HG02610 (cell line): ENCODE results near the gene OR6N2.

Experiments
- ATAC-seq: cut with Tn5 transposase; IDR thresholded peaks from one replicate; pipeline ENCODE4 v1.9.1; 2021; ENCODE audit warnings: mild to moderate bottlenecking, moderate library complexity; ENCODE audit not compliant: unreplicated experiment

OR6N2 gene

DNA sequence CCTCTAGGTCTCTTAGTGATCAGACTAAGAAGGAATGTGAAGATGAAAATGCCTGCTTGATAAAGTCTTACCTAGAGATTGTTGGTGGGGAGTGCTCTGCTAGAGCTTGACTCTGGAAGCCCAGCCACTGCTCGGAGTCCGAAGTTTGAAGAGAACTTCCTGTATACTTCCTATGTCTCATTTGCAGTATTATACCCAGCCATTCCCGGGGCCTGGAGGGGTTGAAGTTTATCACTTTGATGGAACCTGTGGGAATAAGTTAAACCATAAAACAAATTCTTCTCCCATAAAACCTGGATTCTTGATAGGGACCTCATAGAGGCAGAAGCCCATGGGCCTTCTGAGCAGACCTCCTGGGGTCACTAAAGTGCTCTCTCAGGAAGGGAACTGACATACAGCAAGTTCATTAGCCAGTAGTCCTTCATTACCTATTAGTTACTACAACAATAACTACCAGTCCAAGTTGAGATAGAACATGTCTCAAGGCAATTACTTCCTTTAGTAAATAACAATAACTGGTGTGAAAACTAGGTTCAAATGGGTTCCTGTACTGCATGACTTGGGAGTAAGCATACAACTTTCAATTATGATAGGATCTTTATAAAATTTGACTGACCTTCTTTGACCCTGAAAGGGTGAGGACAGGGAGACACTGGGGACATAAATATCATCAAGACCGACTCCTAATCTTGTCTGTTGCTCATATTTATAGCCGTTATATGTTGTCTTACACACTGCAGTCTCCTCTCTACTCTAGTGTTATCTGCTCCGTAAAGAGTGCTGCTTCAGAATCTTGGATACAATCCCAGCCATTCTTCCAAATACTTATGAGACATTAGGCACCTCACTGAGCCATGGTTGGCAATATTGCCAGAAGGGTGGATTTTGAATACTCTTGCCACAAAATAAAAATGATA is 8.8 kb downstream of the OR6N2 start, which contains the start of gene OR6N1:
TSS of gene OR6N1 (minus strand) at position 246 of the 917 bp plus-strand sequence. CDS start 5,513 bp downstream, outside the sequence.
- ATAC-seq = no peak

DNA sequence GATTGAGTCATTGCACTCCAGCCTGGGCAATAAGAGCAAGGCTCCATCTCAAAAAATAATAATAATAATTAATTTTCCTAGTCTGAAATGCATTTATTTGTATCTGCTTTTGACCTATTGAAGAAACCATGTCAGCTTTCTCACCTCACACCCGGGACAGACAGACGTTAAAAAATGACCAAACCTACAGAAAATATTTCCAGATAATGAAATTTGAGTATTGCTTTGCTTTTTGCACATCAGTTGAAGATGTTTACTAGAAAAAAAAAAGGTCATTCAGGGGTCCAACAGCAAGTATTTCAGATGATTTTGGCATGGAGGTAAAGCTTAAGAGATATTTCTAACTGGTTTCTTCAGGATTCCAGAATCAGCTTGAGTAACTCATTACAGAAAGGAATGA is 26.6 kb downstream of the OR6N2 start, which contains the start of gene OR6K6:
TSS of gene OR6K6 (plus strand) at position 301 of the 400 bp plus-strand sequence. CDS start 168 bp downstream, outside the sequence.
- no peak for ATAC-seq

DNA sequence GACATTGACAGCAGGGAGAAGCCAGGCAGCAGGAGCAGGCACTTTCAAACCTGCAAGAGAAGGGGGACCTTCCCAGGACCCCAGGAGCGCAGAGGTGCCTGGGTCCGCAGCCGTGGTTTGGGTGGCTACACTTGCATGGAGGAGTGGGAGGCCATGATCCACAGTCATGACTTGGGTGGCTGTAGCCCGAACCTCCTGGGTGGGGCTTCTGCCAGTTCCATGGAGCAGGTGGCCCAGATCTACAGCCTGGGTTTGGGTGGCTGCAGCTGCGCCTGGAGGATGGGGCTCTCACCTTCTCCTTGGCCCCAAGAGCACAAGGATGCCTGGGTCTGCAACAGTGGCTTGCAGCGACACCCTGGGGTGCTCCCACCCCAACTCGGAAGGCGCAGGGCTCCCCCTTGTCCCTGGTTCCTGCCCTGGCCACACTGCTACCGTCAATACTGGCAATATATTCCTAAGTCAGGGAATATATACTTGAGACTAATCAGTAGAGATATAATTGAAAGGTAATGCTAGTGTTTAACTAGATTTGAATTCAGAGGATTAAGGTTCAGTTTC is 28.8 kb downstream of the OR6N2 start:
- no peak for ATAC-seq

DNA sequence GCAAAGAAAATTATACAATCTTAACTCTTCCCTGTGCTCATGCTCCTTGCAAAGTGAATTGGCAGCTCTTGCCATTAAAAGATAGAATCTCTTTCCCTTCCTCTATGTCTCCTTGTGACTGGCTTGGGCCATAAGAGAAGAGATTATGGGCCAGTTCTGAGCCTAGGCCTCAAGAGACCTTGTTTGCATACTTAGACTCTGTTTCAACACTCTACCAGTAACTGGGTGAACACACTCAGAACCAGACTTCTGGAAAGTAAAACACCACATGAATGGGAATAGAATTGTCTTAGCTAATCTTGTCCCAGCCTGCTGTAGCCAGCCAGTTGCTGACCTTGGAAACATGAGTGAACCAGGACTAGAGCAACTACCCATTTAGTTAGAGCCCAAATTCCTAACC is 45.2 kb downstream of the OR6N2 start:
- ATAC-seq = no peak

DNA sequence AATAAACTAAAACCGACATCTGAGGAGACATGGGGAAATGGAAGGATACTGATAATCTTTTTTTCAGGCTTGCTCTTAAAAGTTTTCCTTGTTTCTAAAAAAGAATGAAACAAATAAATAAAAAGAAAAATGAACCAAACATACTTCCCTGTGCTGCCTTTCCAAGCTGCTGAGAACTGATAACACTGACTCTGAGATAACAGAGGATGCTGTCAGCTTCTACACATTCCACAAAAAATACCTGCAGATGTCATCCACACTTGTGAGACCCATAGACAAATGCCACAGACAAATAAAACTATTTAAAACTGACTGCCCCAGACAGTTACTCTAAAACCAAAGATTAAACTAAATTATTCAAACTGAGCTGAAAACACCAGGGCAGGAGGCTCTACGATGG is 48.5 kb downstream of the OR6N2 start:
- no peak for ATAC-seq

DNA sequence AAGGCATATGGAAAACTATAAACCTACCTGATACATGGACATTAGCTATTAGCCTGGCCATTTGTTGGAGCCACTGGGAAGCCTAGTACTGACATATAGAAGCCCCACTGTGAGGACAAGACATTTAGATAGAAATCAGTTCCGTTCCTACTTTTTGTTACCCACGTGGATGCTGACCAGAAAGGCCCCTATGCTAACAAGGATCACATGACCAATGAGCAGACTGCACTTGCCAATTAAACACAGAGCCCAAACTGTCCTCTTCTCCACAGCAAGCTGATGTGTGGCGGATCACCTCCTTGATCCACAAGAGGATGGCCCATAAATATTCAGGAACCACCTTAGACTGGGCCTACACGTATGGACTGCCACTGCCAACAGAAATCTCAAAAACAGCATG is 49.3 kb downstream of the OR6N2 start:
- no peak for ATAC-seq

DNA sequence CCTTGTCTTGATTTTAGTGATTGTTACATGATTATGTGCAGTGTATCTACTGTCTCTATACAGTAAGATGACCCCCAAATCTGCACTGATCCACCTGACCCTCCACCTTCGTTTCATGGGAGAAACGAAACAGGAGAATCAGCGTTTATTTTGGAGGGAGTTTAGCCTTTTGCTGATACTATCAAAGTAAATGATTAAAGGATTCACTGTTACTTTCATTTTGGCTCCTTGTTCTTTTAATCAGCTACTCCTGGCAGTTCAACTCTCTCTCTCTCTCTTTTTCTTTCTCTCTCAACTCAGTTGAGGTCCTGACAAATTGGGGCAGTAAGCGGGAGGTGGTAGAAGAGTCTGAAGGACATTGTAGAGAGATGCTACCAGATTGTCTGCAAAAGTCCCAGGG is 50.6 kb downstream of the OR6N2 start:
- ATAC-seq = no peak

DNA sequence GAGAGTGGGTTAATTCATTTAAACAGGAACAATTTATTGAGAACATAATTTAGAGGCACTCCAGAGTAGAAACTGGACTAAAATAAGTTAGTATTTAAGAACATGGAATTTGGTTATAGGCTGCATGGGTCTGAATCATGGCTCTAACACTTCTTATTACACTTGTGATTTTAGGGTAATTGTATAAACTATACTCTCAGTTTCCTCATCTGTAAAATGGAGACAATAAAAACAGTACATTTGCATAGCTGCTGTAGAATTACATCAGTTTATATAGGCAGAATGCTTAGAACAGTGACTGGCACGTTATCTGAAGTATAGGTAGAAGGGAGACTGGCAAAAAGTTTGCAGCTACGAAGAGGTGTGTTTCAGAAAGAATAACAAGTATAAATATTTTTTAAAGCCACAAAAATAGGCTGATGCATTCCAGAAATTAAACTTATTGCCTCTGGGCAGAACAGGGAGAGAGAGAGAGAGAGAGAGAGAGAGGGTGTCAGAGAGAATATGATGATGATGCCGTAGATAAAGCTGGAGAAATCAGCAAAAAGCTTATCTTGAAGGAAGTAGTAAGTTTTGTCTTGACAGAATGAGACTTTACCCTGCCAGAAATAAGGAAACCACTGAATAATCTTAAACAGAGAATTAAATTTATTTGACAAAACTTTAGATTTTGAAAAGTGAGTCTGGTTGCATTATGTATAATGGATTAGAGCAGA is 52.3 kb downstream of the OR6N2 start:
- no peak for ATAC-seq

DNA sequence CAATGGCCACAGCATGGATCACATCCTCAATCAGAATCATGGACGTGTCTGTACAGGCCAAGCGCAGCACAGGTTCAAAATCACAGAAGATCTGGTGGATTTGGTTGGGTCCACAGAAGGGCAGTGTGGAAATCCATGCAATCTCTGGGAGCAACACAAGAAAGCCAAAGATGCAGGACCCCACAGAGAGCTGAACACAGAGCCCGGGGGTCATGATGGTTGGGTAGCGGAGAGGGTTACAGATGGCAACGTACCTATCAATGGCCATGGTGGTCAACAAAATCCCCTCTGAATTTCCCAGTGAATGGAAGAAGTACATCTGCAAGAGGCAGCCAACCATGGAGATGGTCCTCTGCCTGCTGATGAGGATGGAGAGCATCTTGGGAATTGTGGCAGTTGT is 56.6 kb downstream of the OR6N2 start:
- no peak for ATAC-seq
